Mucosa of rectum (tissue), 2 donors: ENCODE data around the gene MRPS33.

ENCODE experiments used
- H3K27ac ChIP-seq, 2 donors: one replicate each; pipeline ENCODE4 v1.7.0; 2013; ENCODE audit warnings: inconsistent platforms in 2 of 2, low read depth in 2 of 2, low read length in 2 of 2
- H3K27me3 ChIP-seq, 2 donors: one replicate each; pipeline ENCODE4 v1.7.0; 2013; ENCODE audit warnings: low read length in 2 of 2; ENCODE audit not compliant: control insufficient read depth in 2 of 2, insufficient read depth in 2 of 2
- H3K36me3 ChIP-seq, 2 donors: one replicate each; pipeline ENCODE4 v1.7.0; 2013; ENCODE audit warnings: low read length in 2 of 2; ENCODE audit not compliant: control insufficient read depth in 2 of 2, insufficient read depth in 2 of 2
- H3K4me1 ChIP-seq, 2 donors: one replicate each; pipeline ENCODE4 v1.7.0; 2013; ENCODE audit warnings: low read length in 2 of 2, mild to moderate bottlenecking in 1 of 2; ENCODE audit not compliant: control insufficient read depth in 2 of 2, insufficient read depth in 2 of 2
- H3K4me3 ChIP-seq, 2 donors: one replicate each; pipeline ENCODE4 v1.7.0; 2013; ENCODE audit warnings: low read length in 2 of 2
- H3K9ac ChIP-seq, 2 donors: one replicate each; pipeline ENCODE4 v1.7.0; 2013; ENCODE audit warnings: low read length in 2 of 2, low read depth in 1 of 2, mild to moderate bottlenecking in 1 of 2
- H3K9me3 ChIP-seq, 2 donors: one replicate each; pipeline ENCODE4 v1.7.0; 2013; ENCODE audit warnings: low read length in 2 of 2; ENCODE audit not compliant: control insufficient read depth in 2 of 2
- donor health status: healthy.
- donor health status: Normal muscosa, but diverticular disease.

MRPS33 gene

GRCh38 chr7:140989068-140989467 lies 25.7 kb downstream of the MRPS33 start:
- Histone ChIP-seq H3K4me3 (no peak overlapping the region), H3K27ac (no peak overlapping the region), H3K9ac (no peak overlapping the region), H3K36me3 (no peaks in the 10 kb centered on the region), H3K4me1 (no peaks in the 10 kb centered on the region), H3K9me3 (peaks cover 0 to 4% of the 10 kb centered on the region in 2 donors), H3K27me3 (no peaks in the 10 kb centered on the region)

GRCh38 chr7:140983802-140984201 lies 30.9 kb downstream of the MRPS33 start:
- no peak overlapping the region for H3K4me3 ChIP-seq
- H3K9ac ChIP-seq = no peak overlapping the region
- H3K27ac ChIP-seq = no peak overlapping the region
- no peaks in the 10 kb centered on the region for H3K4me1 ChIP-seq
- H3K9me3 ChIP-seq = peaks cover 0 to 5% of the 10 kb centered on the region in 2 donors
- H3K36me3 ChIP-seq = no peaks in the 10 kb centered on the region
- H3K27me3 ChIP-seq = no peaks in the 10 kb centered on the region

GRCh38 chr7:140982508-140982907 lies 32.2 kb downstream of the MRPS33 start:
- Histone ChIP-seq H3K9ac (no peak overlapping the region), H3K27ac (no peak overlapping the region), H3K4me1 (no peaks in the 10 kb centered on the region), H3K9me3 (peaks cover 0 to 5% of the 10 kb centered on the region in 2 donors), H3K4me3 (no peak overlapping the region), H3K27me3 (no peaks in the 10 kb centered on the region), H3K36me3 (no peaks in the 10 kb centered on the region)

GRCh38 chr7:140981951-140982350 lies 32.8 kb downstream of the MRPS33 start:
- Histone ChIP-seq H3K27ac (no peak overlapping the region), H3K4me1 (no peaks in the 10 kb centered on the region), H3K9me3 (peaks cover 0 to 5% of the 10 kb centered on the region in 2 donors), H3K4me3 (no peak overlapping the region), H3K36me3 (no peaks in the 10 kb centered on the region), H3K9ac (no peak overlapping the region), H3K27me3 (no peaks in the 10 kb centered on the region)

GRCh38 chr7:140977741-140978140 lies 37.0 kb downstream of the MRPS33 start:
- Histone ChIP-seq H3K27ac (no peak overlapping the region), H3K36me3 (no peaks in the 10 kb centered on the region), H3K27me3 (no peaks in the 10 kb centered on the region), H3K4me1 (peaks cover 0 to 5% of the 10 kb centered on the region in 2 donors), H3K9ac (no peak overlapping the region), H3K9me3 (no peaks in the 10 kb centered on the region), H3K4me3 (no peak overlapping the region)

- Histone ChIP-seq H3K4me1 (peaks cover 0 to 5% of the 10 kb centered on the region in 2 donors), H3K9me3 (no peaks in the 10 kb centered on the region), H3K36me3 (no peaks in the 10 kb centered on the region), H3K27ac (no peak overlapping the region), H3K9ac (no peak overlapping the region), H3K27me3 (no peaks in the 10 kb centered on the region), H3K4me3 (no peak overlapping the region)
Measured at GRCh38 chr7:140972876-140973829, 41.6 kb downstream of the MRPS33 start.

GRCh38 chr7:140972344-140972743 lies 42.4 kb downstream of the MRPS33 start:
- H3K27ac ChIP-seq = no peak overlapping the region
- H3K4me1 ChIP-seq = peaks cover 0 to 5% of the 10 kb centered on the region in 2 donors
- no peak overlapping the region for H3K4me3 ChIP-seq
- no peak overlapping the region for H3K9ac ChIP-seq
- H3K27me3 ChIP-seq = no peaks in the 10 kb centered on the region
- H3K9me3 ChIP-seq = no peaks in the 10 kb centered on the region
- no peaks in the 10 kb centered on the region for H3K36me3 ChIP-seq

- Histone ChIP-seq H3K4me1 (no peaks in the 10 kb centered on the region), H3K27me3 (no peaks in the 10 kb centered on the region), H3K4me3 (no peak overlapping the region), H3K9ac (no peak overlapping the region), H3K9me3 (no peaks in the 10 kb centered on the region), H3K27ac (no peak overlapping the region), H3K36me3 (no peaks in the 10 kb centered on the region)
Measured at GRCh38 chr7:140967438-140967837, 47.3 kb downstream of the MRPS33 start.

- H3K9ac ChIP-seq = no peak overlapping the region
- no peak overlapping the region for H3K4me3 ChIP-seq
- no peak overlapping the region for H3K27ac ChIP-seq
- no peaks in the 10 kb centered on the region for H3K4me1 ChIP-seq
- no peaks in the 10 kb centered on the region for H3K27me3 ChIP-seq
- no peaks in the 10 kb centered on the region for H3K9me3 ChIP-seq
- H3K36me3 ChIP-seq = no peaks in the 10 kb centered on the region
Measured at GRCh38 chr7:140966561-140967233, 48.1 kb downstream of the MRPS33 start.

GRCh38 chr7:140961117-140961516 lies 53.6 kb downstream of the MRPS33 start:
- Histone ChIP-seq H3K4me3 (no peak overlapping the region), H3K36me3 (no peaks in the 10 kb centered on the region), H3K27ac (no peak overlapping the region), H3K9me3 (no peaks in the 10 kb centered on the region), H3K4me1 (no peaks in the 10 kb centered on the region), H3K9ac (no peak overlapping the region), H3K27me3 (no peaks in the 10 kb centered on the region)
